GM18526 (cell line): Measurements from ENCODE around the gene BTBD19.

Experiments used
- POLR2A ChIP-seq: IDR thresholded peaks from 3 replicates; pipeline ENCODE4 v1.6.1; 2011; ENCODE audit not compliant: insufficient read length; ENCODE audit errors: extremely low read depth

BTBD19 gene

GRCh38 chr1:44785029-44785380 lies 23.3 kb upstream of the BTBD19 start:
- no peak for TF ChIP-seq POLR2A

DNA sequence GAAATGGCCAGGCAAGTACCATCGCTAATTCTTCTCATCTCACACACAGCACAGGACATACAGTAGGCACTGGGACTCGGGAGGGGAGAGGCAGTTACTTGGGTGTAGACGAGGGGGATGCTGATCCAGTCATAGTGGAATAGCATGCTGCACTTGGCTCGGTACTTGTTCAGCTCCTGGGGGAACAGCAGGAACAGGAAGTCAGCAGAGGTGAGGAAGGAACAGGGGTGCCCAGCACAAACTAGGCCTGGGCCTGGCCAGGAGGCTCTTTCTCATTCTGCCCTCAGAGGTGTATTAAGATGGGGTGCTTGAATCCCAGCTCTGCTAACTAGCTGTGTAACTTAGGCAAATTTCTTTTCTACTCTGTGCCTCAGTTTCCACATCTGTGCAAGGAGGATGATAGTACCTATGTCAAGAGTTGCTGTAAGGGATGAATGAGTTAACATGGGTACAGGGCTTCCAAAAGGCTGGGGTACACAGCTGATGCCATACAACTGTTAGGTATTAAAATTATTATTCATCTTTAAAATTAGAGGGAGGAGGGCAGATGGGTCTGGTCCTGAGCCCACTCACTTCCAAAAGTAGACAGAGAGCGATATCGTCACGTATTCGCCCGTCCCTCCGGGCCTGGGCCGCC lies 22.7 kb upstream of the BTBD19 start:
- TF ChIP-seq POLR2A: no peak

DNA sequence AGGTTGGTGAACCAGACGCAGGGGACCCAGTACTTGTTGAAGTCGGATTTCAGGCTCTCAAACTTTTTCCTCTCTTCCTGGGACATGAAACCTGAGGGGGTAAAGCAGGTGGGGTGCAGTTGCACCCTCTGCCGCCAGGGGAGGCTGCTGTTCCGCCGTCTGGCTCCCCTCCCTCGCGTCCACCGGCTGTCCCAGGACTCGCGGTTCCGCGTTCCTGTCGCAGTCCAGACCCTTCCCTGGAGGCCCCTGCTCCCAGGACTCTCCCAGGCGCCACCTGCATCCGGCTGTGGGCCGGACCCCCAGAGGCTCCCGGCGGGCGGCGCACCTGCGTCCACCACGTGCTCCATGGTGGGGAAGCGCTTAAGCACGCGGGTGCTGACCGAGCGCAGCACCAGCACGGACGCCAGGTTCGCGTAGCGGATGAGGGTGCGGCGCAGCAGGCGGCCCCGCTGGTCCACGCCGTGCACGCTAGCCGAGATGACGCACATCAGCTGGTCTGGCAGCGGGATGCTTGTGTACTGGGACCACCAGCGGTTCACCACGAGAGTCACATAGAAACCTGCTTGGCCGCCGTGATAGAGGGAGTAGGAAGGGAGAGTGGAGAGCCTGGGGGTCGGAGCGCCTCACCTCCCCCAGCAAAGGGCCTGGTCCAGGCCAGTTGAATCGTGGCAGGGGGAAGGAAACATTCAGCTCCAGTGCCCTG lies 22.0 kb upstream of the BTBD19 start:
- no peak for TF ChIP-seq POLR2A

DNA sequence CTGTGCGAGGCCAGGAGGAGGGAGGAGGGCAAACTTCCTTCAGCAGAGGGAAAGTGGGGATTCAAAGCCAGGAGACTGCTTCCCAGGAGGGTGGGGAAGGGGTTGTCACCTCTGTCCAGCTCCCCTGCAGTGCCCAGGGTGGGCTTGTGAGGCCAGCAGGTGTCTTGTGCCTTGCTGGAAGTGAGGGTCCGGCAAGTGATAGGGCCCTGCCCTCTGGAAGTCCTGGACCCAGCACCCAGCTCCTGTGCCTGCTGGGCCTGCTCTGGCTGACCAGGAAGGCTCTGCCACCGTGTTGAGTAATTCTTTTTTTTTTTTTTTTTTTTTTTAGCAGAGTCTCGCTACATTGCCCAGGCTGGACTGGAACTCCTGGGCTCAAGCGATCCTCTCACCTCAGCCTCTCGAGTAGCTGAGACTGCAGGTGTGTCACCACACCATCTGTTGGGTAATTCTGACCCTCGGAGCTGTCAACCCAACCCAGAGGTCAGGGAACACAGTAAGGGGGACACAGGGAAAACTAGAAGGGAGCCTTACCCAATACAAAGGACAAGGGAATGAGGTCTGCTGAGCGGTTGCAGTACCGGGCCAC lies 21.4 kb upstream of the BTBD19 start:
- TF ChIP-seq POLR2A: no peak

DNA sequence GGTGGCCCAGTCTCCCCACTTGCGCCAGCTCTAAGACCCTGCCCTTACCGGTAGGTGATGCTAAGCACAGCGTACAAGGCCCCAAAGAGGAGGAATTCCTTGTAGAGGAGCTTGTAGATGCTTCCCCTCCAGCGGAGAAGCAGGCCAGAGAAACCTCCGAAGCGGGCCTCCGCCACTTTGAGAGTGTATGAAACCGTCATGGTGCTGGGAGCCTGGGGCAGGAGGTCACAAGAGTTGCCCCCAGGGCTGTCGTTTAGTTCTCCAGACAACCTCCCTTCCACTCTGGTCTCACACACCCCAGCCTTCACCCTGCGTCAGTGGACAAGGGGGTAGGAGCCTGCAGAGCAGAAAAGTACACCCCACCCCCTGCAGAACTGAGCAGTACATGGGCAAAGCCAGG lies 20.8 kb upstream of the BTBD19 start:
- TF ChIP-seq POLR2A: no peak

DNA sequence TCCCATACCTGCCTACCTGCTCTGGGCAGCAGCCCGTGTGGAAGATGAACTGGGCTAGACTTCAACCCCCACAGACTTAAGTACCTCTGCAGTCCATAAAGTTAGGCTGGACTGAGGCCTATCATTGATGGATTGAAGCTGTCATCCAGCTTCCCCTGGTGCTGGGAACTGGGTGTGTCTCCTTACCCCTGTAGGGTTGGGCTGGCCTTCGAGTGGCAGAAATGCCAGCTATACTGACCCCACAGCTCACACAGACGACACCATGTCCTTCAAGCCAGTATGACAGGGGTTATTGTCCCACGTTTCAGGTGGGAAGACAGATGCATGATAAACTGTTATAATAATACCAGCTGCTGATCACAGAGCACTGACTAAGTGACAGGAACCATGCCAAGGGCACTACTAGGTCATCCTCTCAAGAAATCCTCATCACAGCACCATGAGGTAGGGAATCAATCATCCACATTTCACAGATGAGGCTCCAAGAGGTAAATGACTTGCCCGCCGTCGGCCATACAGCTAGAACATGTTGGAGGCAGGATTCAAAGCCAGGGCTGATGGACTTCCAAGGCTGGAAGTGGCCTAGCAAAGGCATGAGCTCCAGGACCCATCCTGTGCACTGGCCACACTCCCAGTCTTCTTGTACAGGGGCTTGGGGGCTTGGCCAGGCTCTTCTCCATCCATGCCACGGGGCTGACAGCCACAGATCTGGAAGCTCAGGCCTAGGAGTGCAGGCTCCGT lies 20.0 kb upstream of the BTBD19 start, which contains the start of gene BEST4:
BEST4 (minus strand) TSS at position 51 of the 741 bp plus-strand sequence. CDS start 465 bp downstream, outside the sequence.
- TF ChIP-seq POLR2A: no peak

GRCh38 chr1:44790968-44791801 lies 17.1 kb upstream of the BTBD19 start:
- TF ChIP-seq POLR2A: no peak

- TF ChIP-seq POLR2A: no peak
Measured at GRCh38 chr1:44792736-44793502, 15.4 kb upstream of the BTBD19 start.

DNA sequence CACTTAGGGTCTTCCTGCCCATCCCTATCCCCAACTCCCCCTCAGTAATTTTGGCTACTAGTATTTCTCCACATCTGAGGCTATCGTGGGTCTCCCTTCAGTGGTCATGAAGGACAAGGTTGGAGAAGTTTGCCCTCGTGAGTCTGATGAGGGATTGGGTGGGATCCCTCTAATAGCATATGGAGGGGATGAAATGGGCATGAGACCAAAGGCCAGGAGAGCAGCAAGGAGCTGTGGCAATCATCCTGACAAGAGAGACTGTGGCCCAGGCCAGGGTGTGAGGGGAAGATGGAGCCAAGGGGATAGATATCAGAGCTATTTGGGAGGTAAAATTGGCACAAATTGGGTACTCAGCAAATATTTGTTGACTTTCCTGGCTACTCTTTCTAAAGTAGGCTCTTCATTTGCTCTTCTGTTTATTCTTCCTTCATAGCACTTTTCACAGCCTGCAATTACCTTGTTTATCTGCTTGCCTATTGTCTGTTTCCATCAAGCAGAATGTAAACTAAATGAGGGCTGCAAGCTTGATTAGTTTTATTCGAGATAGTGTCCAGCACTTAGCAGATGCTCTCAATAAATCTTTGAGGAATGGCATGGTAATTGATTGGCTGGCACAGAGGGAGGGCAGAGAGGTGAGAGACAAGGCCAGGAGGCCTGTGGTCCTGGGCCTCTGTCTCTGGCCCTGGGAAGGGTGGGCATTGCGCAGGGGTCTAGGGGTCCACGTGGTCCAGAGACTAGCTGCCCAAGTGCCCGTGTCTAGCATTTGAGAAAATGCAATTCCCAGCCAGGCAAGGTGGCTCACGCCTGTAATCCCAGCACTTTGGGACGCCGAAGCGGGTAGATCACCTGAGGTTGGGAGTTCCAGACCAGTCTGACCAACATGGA lies 9.6 kb upstream of the BTBD19 start:
- no peak for TF ChIP-seq POLR2A

DNA sequence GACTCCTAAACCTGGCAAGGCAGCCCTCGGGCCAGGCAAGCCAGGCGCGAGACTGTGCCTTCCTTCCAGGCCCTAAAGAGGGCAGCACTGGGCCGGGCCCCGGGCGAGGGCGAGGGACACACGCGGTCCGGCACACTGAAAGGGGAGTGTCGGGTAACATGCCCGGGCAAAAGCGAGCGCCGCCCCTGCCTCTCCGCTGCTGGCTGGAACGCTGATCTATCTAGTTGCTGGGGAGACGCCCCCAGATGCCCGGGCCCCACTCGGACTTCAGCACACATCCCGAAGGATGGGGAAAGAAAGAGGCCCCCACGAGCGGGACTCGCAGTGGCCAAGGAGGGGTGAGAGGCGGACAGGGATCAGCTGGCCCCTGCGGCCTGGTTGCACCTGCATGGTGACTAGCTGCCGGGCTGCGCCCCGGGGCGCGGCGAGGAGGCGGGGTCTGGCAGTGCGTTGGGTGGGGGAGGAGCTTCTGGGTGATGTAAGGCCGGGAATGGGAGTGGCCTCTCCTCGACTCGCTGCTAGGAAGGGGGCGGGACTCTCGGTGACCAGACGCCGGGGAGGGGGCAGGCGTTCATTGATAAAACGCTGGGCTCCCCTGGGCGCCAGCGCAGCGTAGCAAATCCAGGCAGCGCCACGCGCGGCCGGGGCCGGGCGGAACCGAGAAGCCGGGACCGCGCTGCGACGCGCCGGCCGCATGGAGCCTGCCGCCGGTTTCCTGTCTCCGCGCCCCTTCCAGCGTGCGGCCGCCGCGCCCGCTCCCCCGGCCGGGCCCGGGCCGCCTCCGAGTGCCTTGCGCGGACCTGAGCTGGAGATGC lies 8.3 kb upstream of the BTBD19 start, which contains the start of gene PLK3:
PLK3 (plus strand) TSS at position 608 of the 815 bp plus-strand sequence; CDS start at position 695, 87 bp downstream.
- peak; percentile 93 for TF ChIP-seq POLR2A

GRCh38 chr1:44801491-44802305 lies 6.6 kb upstream of the BTBD19 start:
- no peak for TF ChIP-seq POLR2A
